Measurements from ENCODE around the gene ALDH3B1. TPM values are rescaled to one million over a fixed set of nuclear protein-coding genes. Genes with fewer than 3 reads are reported as not detected.

Gene ALDH3B1
- total and polyA plus RNA-seq, 7 donors: 0.83 to 3.3 (median 1.8) TPM

DNA sequence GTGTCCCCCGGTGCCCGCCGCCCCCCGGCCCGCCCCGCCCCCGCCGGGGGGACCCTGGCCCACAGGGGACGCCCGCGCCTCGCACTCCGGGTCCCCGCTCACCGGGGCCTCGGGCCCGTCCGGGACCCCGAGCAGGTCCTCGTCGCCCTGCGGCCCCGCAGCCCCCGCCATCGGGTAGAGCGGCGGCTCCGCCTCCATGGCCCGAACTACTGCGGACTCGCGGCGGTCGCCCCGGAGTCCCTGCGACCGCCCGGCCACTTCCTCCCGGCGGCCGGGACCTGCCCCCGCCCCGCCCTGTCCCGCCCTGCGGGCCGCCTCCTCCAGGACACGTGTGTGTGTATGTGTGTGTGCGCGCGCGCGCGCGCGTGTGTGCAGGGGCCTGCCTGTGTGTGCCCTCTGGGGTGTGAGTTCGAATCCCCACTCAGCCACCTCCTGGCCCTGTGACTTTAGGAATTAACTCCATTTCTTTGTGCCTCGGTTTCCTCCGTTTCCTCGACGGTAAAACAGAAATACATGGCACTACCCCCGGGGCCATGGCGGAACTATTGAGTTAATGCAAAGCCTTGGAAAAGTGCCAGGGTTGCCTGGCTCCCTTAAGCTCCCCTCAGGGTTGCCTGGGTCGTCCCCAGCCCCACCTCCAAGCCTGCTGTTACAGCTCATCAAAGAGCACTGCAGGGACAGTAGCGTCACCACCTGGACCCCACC is 6.1 kb upstream of the ALDH3B1 start, which contains the start of gene UNC93B1:
Gene UNC93B1, minus strand, starts transcription at position 252 of the 705 bp plus-strand sequence. Its CDS starts 54 bp downstream, at position 198.
- 3 to 5% (median 4%) methylated on average over 30 to 64 of the region's 64 CpGs for WGBS, 3 donors
- TF ChIP-seq, protein P1, sequence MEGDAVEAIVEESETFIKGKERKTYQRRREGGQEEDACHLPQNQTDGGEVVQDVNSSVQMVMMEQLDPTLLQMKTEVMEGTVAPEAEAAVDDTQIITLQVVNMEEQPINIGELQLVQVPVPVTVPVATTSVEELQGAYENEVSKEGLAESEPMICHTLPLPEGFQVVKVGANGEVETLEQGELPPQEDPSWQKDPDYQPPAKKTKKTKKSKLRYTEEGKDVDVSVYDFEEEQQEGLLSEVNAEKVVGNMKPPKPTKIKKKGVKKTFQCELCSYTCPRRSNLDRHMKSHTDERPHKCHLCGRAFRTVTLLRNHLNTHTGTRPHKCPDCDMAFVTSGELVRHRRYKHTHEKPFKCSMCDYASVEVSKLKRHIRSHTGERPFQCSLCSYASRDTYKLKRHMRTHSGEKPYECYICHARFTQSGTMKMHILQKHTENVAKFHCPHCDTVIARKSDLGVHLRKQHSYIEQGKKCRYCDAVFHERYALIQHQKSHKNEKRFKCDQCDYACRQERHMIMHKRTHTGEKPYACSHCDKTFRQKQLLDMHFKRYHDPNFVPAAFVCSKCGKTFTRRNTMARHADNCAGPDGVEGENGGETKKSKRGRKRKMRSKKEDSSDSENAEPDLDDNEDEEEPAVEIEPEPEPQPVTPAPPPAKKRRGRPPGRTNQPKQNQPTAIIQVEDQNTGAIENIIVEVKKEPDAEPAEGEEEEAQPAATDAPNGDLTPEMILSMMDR (IDR thresholded peaks at IDR 0.05): no peak
- ATAC-seq (peak; percentile 82 to 92 (median 88)), DNase-seq (peak; percentile 91 to 95)
- Histone ChIP-seq H3K4me3 (peak within 1 kb of the TSS; percentile 68), H3K36me3 (ENCODE audit: insufficient read depth in 1 of 2, low read depth in 1 of 2) (no peaks in the 10 kb centered on the region), H3K27ac (peak within 1 kb of the TSS; percentile 10), H3K9me3 (no peaks in the 10 kb centered on the region), H3K27me3 (ENCODE audit: insufficient read depth in 3 of 3, low read length in 2 of 3) (peaks cover 0 to 5% (median 4%) of the 10 kb centered on the region in 3 donors), H3K4me1 (no peaks in the 10 kb centered on the region)
- intact Hi-C loops (cut with DNase I): no loop called here

DNA sequence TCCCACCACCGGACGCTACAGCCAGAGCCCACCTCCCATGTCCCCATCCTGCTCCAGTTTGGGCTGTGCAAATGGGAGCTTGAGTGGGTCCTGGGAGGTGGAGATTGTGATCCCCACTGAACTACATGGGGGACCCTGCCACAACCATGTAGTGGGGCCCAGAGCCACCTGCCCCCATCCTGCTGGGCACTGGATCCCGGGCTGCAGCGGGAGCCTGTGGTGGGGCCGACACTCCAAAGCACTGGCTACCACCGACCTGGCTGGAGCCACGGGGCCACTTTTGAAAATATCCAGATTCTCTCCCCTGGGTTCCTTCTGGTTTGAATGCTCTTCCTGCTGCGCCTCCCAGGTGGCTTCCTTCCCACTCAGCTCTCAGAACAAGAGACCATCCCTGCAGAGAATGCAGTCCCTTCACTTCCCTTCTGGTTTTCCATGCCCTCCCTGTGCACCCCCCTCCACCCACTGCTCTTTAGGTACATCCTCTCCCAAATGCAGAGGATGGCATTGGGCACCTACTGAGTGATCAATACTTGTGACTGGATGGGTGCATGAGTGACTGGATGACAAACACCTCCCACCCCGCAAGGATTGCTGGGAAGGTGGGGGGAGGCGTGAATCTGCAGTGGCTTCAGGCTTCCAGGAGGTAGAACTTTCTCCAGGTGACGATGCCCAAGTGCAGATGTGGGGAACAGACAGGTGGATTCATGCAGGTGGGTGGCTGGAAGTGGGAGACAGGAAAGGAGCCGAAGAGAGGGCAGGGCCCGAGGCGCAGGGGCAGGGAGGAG is 5.4 kb upstream of the ALDH3B1 start:
- no peak overlapping the region for H3K27ac ChIP-seq
- peak overlapping the region; percentile 68 for H3K4me3 ChIP-seq
- H3K27me3 ChIP-seq (ENCODE audit: insufficient read depth in 3 of 3, low read length in 2 of 3): peaks cover 0 to 5% (median 4%) of the 10 kb centered on the region in 3 donors
- no peak for ATAC-seq
- 65 to 75% (median 72%) methylated on average over 14 of the region's 14 CpGs for WGBS, 3 donors
- no peak for DNase-seq
- intact Hi-C loops (cut with DNase I): no loop called here
- peaks cover 2% of the 10 kb centered on the region for H3K4me1 ChIP-seq
- H3K36me3 ChIP-seq (ENCODE audit: insufficient read depth in 1 of 2, low read depth in 1 of 2): no peaks in the 10 kb centered on the region
- TF ChIP-seq, protein P1 (IDR thresholded peaks at IDR 0.05): no peak
- no peaks in the 10 kb centered on the region for H3K9me3 ChIP-seq

DNA sequence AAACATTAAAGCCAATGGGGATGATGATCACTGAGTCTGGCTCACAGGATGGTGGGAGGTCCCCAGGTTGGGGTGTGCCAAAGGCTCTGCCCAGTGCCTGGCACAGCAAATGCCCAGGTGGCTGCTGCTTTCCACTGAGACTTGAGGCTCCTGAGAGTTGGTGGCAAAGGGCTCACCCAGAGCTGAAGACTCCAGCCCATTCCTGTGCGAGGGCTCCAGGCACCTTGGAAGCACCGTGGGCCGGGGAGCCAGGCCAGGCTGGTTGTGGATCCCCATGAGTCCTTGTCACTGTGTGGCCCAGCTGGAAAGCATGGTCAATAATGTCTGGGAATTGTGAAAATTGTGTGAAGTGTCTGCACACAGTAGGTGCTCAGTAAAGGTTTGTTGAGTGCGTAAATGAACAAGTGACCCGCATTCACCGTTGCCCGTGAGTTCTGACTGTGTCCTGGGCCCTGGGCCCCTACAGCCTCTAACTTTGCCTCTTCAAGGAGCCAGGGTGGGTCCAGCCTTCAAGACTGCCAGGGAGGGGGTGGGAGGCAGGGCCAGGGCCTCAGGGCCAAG is 3.4 kb upstream of the ALDH3B1 start:
- peak in 1 of 2 donors; percentile 38 for DNase-seq
- H3K27me3 ChIP-seq (ENCODE audit: insufficient read depth in 3 of 3, low read length in 2 of 3): peaks cover 0 to 5% (median 4%) of the 10 kb centered on the region in 3 donors
- no peaks in the 10 kb centered on the region for H3K9me3 ChIP-seq
- TF ChIP-seq, protein P1 (IDR thresholded peaks at IDR 0.05): no peak
- ATAC-seq: no peak
- 96 to 100% (median 97%) methylated on average over 7 of the region's 7 CpGs for WGBS, 3 donors
- H3K27ac ChIP-seq: no peak overlapping the region
- no peak overlapping the region for H3K4me3 ChIP-seq
- intact Hi-C loops (cut with DNase I): no loop called here
- H3K36me3 ChIP-seq (ENCODE audit: insufficient read depth in 1 of 2, low read depth in 1 of 2): no peaks in the 10 kb centered on the region
- H3K4me1 ChIP-seq: peaks cover 16% of the 10 kb centered on the region

DNA sequence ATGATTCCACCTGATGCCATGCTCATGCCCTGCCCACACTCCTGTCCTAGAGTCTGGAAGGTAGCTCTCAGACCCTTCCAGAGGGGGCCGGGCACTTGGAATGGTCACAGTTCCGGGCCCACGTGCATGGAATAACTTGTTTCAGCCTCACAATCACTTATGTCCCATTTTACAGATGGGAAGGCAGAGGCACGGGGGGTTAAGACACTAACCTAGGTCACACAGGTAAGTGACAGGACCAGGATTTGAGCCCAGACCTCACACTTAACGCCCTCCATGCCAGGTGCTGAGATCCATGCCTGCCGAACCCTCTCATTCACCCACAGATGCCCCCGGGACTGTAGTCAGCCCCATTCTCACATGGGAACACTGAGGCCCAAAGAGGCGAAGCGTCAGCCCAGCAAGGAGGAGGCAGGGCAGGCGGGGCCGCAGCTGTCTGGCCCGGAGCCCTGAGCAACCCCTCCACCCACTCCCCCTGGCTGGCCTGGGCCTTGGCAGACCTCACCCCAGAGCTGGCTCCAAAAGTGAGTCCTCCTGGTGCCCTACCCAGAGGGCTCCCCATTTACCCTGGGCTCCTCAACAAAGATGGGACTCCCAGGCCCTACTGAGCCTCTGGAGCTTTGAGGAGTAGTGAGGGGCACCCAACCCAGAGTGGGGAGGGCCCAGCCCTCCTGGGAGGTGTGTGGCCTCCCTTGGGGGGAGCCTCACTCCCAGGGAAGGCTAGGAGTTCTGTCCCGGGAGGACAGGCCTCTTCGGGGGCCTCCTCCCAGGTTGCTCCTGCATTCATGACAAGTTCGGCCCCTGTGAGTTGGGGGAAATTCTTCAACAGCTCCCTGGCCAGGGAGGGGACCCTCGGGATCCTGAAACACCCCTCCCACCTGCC is 2.4 kb upstream of the ALDH3B1 start:
- Histone ChIP-seq H3K9me3 (no peaks in the 10 kb centered on the region), H3K4me3 (no peak overlapping the region), H3K4me1 (peaks cover 16% of the 10 kb centered on the region), H3K27me3 (ENCODE audit: insufficient read depth in 3 of 3, low read length in 2 of 3) (peaks cover 0 to 5% (median 4%) of the 10 kb centered on the region in 3 donors), H3K36me3 (ENCODE audit: insufficient read depth in 1 of 2, low read depth in 1 of 2) (no peaks in the 10 kb centered on the region), H3K27ac (no peak overlapping the region)
- no peak for ATAC-seq
- no peak for DNase-seq
- TF ChIP-seq, protein P1 (IDR thresholded peaks at IDR 0.05): no peak
- intact Hi-C loops (cut with DNase I): no loop called here
- 70 to 79% (median 76%) methylated on average over 14 to 16 of the region's 16 CpGs for WGBS, 3 donors
